Middle frontal gyrus (tissue), 1 donor: Measurements from ENCODE around the gene BTK.

Source experiments
- DNase-seq: peaks from one replicate; pipeline ENCODE4 v3.0.0-alpha.2; 2015; ENCODE audit warnings: low spot score; ENCODE audit errors: extremely low spot score

BTK gene

GRCh38 chrX:101393530-101394305 lies 7.7 kb upstream of the BTK start:
- no peak for DNase-seq

- DNase-seq: no peak
Measured at GRCh38 chrX:101391831-101392230, 5.8 kb upstream of the BTK start.

GRCh38 chrX:101390664-101391525 lies 4.9 kb upstream of the BTK start, which contains the start of gene RPL36A:
Gene RPL36A, plus strand, starts transcription at chrX:101391011. Its CDS starts 33 bp downstream, at chrX:101391044.
- DNase-seq: peak; percentile 66

GRCh38 chrX:101388604-101389003 lies 2.6 kb upstream of the BTK start:
- no peak for DNase-seq

- DNase-seq: no peak
Measured at GRCh38 chrX:101386542-101386885, 523 bp upstream of the BTK start.

GRCh38 chrX:101385026-101385684 lies 836 bp downstream of the BTK start:
- no peak for DNase-seq

GRCh38 chrX:101383679-101384205 lies 2.2 kb downstream of the BTK start:
- DNase-seq: no peak

- DNase-seq: no peak
Measured at GRCh38 chrX:101377547-101377946, 8.4 kb downstream of the BTK start.

- DNase-seq: no peak
Measured at GRCh38 chrX:101370888-101371504, 15.0 kb downstream of the BTK start.

GRCh38 chrX:101369687-101370086 lies 16.3 kb downstream of the BTK start:
- DNase-seq: no peak

GRCh38 chrX:101368800-101369199 lies 17.2 kb downstream of the BTK start:
- DNase-seq: no peak

- no peak for DNase-seq
Measured at GRCh38 chrX:101365301-101365795, 20.6 kb downstream of the BTK start.

GRCh38 chrX:101362757-101363156 lies 23.2 kb downstream of the BTK start:
- no peak for DNase-seq

GRCh38 chrX:101362116-101362515 lies 23.9 kb downstream of the BTK start:
- no peak for DNase-seq

- no peak for DNase-seq
Measured at GRCh38 chrX:101360390-101360789, 25.6 kb downstream of the BTK start.

GRCh38 chrX:101359966-101360365 lies 26.0 kb downstream of the BTK start:
- no peak for DNase-seq

- no peak for DNase-seq
Measured at GRCh38 chrX:101357166-101357795, 28.7 kb downstream of the BTK start.

- no peak for DNase-seq
Measured at GRCh38 chrX:101349193-101349562, 36.8 kb downstream of the BTK start.

- DNase-seq: peak; percentile 12
Measured at GRCh38 chrX:101348452-101349192, 37.4 kb downstream of the BTK start, which contains the start of gene TIMM8A. Gene TIMM8A, minus strand, starts transcription at chrX:101348742. Its CDS starts 78 bp downstream, at chrX:101348664.
